Heart left ventricle (tissue), 16 donors: Measurements from ENCODE around the gene LACRT. TPM values are rescaled to one million over a fixed set of nuclear protein-coding genes. Genes with fewer than 3 reads are reported as not detected.

Experiments used
- ATAC-seq, 4 donors: fragments of 200-7000 bp; cut with Tn5 transposase; one replicate each; pipeline ENCODE4 v1.9.1; 2020 to 2022; ENCODE audit warnings: moderate library complexity in 4 of 4, mild to moderate bottlenecking in 3 of 4, moderate number of reproducible peaks in 1 of 4
- DNase-seq, 5 donors: peaks; one replicate each; pipeline ENCODE4 v3.0.0-alpha.2; 2020
- H3K27ac ChIP-seq, 12 donors: fragments of 200-600 bp; sonication (generic) in 4 of 12; one replicate each; pipeline versions ENCODE4 v1.5.0 to v1.8.0; 2016 to 2022; ENCODE audit warnings: mild to moderate bottlenecking in 2 of 12
- H3K27me3 ChIP-seq, 9 donors: fragments of 200-600 bp; sonication (generic) in 2 of 9; one replicate each; pipeline versions ENCODE4 v1.5.1 to v1.8.0; 2016 to 2022; ENCODE audit warnings: mild to moderate bottlenecking in 3 of 9
- H3K36me3 ChIP-seq, 9 donors: fragments of 200-600 bp; sonication (generic) in 2 of 9; one replicate each; pipeline versions ENCODE4 v1.5.0 to v1.8.0; 2018 to 2022; ENCODE audit warnings: mild to moderate bottlenecking in 2 of 9
- H3K4me1 ChIP-seq, 12 donors: fragments of 200-600 bp; sonication (generic) in 4 of 12; one replicate each; pipeline versions ENCODE4 v1.5.0 to v1.8.0; 2016 to 2022; ENCODE audit warnings: mild to moderate bottlenecking in 3 of 12
- H3K4me3 ChIP-seq, 12 donors: fragments of 200-600 bp; sonication (generic) in 4 of 12; one replicate each; pipeline versions ENCODE4 v1.5.0 to v1.8.0; 2017 to 2022; ENCODE audit warnings: mild to moderate bottlenecking in 9 of 12, moderate library complexity in 4 of 12
- H3K9me3 ChIP-seq, 12 donors: fragments of 200-600 bp; sonication (generic) in 4 of 12; one replicate each; pipeline versions ENCODE4 v1.5.0 to v1.8.0; 2016 to 2022; ENCODE audit warnings: mild to moderate bottlenecking in 1 of 12
- CTCF ChIP-seq, 12 donors: fragments of 200-600 bp; sonication (generic) in 4 of 12; IDR thresholded peaks; one replicate each; pipeline versions ENCODE4 v1.5.0 to v1.8.0; 2018 to 2022; ENCODE audit warnings: antibody characterized with exemption in 12 of 12, mild to moderate bottlenecking in 5 of 12
- POLR2A ChIP-seq, 2 donors: fragments of 450-650 bp; IDR thresholded peaks; one replicate each; pipeline ENCODE4 v1.6.1; 2017; ENCODE audit warnings: antibody characterized with exemption in 2 of 2, mild to moderate bottlenecking in 2 of 2, moderate library complexity in 2 of 2
- WGBS, 4 donors: extraction: QIAGEN DNeasy Blood & Tissue Kit in 2 of 4; methylation state at CpG; one replicate each; pipeline versions ENCODE4 v1.1.5 to v1.1.7; 2013 to 2018; 5-methylcytosine and 5-hydroxymethylcytosine counted together
- intact Hi-C, 10 donors: fragments of 100-400 bp; cut with DNase I; formaldehyde crosslinking; loops; one replicate each; pipeline versions ENCODE4 v1.11.1 to v1.14.2; 2022
- polyA plus RNA-seq, 2 donors: library from polyadenylated mRNA; stranded (reverse); fragments of 200-250 nt; gene quantifications; one replicate each; pipeline ENCODE4 v1.2.3, GENCODE V29; 2013
- total RNA-seq, 9 donors: library from RNA; depleted of rRNA in 2 of 9; stranded (reverse); fragments of >200 nt in 2 of 9; fragmentation: NEBNext Ultra II Directional in 3 of 9; extraction: Animal tissue kit (Norgen Biotek cat#: 25700) in 3 of 9; gene quantifications; one replicate each; pipeline versions ENCODE4 v1.1.0 to v1.2.4, GENCODE V29; 2016 to 2023
- donor health status: ischemic (EF 13 %, LVEDD 7.1; RV severe dilation, severe dysfunction).
- donor health status: healthy with polysubstance abuse.
- donor health status: DM: no; HTN: yes; CAD: no.
- donor health status: DM: no; HTN: no; CAD: no.
- donor health status: ischemic (EF 25% LVEDD 6.9; RV normal size, moderate dysfunction).
- donor health status: ischemic (EF 25% LVEDD 5.7; RV mildly dilated, moderate dysfunction).
- donor health status: healthy.
- donor health status: DM: yes; HTN: yes; CAD: no.
- donor health status: ischemic (EF 35%, LVEDD 5.7; RV mildly dilated, moderate dysfunction).
- donor health status: nonischemic (EF 11% LVEDD 7.7; RV severe dilation, severe dysfunction).
- donor health status: DM: yes; HTN: yes; CAD: no.
- donor health status: PGD.
- donor health status: ischemic (EF 29% LVEDD 5.4; RV normal size, mild dysfunction).
- donor health status: nonischemic (EF 23%, LVEDD 6.1; RV moderate dilation, normal function).

The LACRT gene
- total and polyA plus RNA-seq, 11 donors = not detected

GRCh38 chr12:54588890-54589267 lies 45.8 kb downstream of the LACRT start:
- WGBS, 4 donors = 19 to 24% (median 20%) methylated on average over 13 of the region's 13 CpGs
- no peak for TF ChIP-seq CTCF (IDR thresholded peaks at IDR 0.05)
- TF ChIP-seq POLR2A (IDR thresholded peaks at IDR 0.05) = no peak
- Histone ChIP-seq H3K9me3 (no peaks in the 10 kb centered on the region), H3K36me3 (no peaks in the 10 kb centered on the region), H3K27ac (peak overlapping the region in 1 of 12 donors; percentile 77), H3K4me3 (peak overlapping the region in 11 of 12 donors; percentile 48 to 77 (median 61)), H3K4me1 (peaks cover 0 to 39% (median 12%) of the 10 kb centered on the region in 12 donors), H3K27me3 (peaks cover 0 to 41% (median 15%) of the 10 kb centered on the region in 9 donors)
- ATAC-seq = no peak
- DNase-seq = no peak
- intact Hi-C loops = no loop called here

DNA sequence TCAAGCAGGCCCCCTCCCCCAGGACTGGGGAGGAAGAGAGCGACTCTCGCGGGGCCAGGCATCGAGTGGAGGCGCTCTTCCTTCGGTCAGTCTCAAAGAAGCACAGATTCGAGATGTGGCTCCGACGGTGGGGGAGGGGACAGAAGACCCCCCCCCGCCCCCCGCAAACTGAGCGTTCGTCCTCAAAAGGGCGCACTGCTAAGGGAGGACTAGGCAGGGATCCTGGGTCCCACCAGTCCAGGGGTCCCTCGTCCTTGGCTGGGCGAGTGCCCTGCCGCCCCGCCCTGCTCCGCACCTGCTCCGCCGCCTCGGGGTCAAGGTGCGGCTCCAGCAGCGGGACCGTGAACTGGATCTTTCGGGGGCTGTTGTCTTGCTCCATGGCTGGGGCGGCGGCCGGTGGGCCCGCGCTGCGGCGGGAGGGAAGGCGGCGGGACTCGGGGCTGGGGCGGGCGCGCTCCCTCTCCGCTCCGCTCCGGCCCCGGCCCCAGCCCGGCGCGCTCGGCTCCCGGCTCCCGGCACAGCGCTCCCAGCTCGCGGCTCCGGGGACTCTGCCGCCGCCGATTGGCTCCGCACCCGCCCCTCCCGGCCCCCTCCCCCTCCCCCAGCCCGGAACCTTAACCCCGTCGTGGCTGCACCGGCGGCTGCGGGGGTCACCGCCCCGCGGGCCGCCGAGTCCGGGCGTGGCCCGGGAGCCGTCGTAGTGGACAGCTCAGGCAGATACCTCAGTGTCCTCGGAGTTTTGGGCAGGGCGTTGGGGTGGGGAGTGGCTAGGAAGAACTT lies 46.4 kb downstream of the LACRT start, which contains the start of gene PPP1R1A:
Gene PPP1R1A, minus strand, starts transcription at position 550 of the 780 bp plus-strand sequence. Its CDS starts 171 bp downstream, at position 379.
- H3K9me3 ChIP-seq = no peaks in the 10 kb centered on the region
- H3K36me3 ChIP-seq = no peaks in the 10 kb centered on the region
- intact Hi-C loops = no loop called here
- peak in 3 of 4 donors; percentile 44 to 72 (median 65) for ATAC-seq
- peak within 1 kb of the TSS; percentile 45 to 77 (median 60) for H3K4me3 ChIP-seq
- WGBS, 4 donors = 1 to 4% (median 1%) methylated on average over 9 to 77 of the region's 77 CpGs
- H3K27me3 ChIP-seq = peaks cover 0 to 41% (median 15%) of the 10 kb centered on the region in 9 donors
- H3K4me1 ChIP-seq = peaks cover 0 to 39% (median 12%) of the 10 kb centered on the region in 12 donors
- DNase-seq = peak; percentile 20 to 69 (median 40)
- peak within 1 kb of the TSS in 6 of 12 donors; percentile 18 to 77 (median 46) for H3K27ac ChIP-seq
- peak in 1 of 2 donors; percentile 52 for TF ChIP-seq POLR2A (IDR thresholded peaks at IDR 0.05)
- no peak for TF ChIP-seq CTCF (IDR thresholded peaks at IDR 0.05)

DNA sequence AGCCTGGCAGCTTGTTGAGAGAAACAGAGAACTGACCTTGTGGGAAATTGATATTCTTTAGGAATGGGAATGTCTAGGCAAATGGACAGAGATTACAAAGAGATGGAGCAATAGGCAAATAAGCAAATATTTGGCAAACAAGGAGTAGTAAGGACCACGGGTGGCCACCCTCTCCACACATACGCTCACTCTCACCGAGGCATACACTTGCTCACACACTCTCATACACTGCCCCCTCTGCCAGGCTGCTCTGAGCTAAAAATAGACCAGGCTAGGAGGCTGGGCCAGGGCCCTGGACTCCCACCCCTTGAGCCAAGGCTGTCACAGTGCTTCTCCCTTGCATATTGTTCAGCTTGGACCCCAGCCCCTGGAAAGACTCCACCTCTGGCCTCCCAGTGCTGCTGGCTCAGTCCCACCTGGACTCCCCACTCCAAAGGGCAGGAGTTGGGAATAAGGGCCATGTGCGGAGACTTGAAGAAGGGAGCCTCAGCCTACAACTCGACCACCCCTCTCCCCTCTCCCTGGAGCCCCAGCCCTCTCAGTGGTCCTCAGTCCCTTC lies 47.3 kb downstream of the LACRT start:
- peak; percentile 83 to 92 (median 89) for ATAC-seq
- DNase-seq = peak in 4 of 5 donors; percentile 36 to 77 (median 62)
- intact Hi-C loops = no loop called here
- H3K9me3 ChIP-seq = no peaks in the 10 kb centered on the region
- 14 to 44% (median 27%) methylated on average over 5 of the region's 5 CpGs for WGBS, 4 donors
- no peaks in the 10 kb centered on the region for H3K36me3 ChIP-seq
- TF ChIP-seq POLR2A (IDR thresholded peaks at IDR 0.05) = no peak
- H3K27ac ChIP-seq = peak overlapping the region in 5 of 12 donors; percentile 18 to 77 (median 53)
- H3K4me1 ChIP-seq = peaks cover 0 to 39% (median 12%) of the 10 kb centered on the region in 12 donors
- H3K4me3 ChIP-seq = peak overlapping the region; percentile 45 to 77 (median 60)
- H3K27me3 ChIP-seq = peaks cover 0 to 41% (median 15%) of the 10 kb centered on the region in 9 donors

- TF ChIP-seq POLR2A (IDR thresholded peaks at IDR 0.05) (no peak), CTCF (IDR thresholded peaks at IDR 0.05) (no peak)
- Histone ChIP-seq H3K27ac (peak overlapping the region in 1 of 12 donors; percentile 77), H3K27me3 (peaks cover 0 to 41% (median 15%) of the 10 kb centered on the region in 9 donors), H3K4me1 (peaks cover 0 to 39% (median 12%) of the 10 kb centered on the region in 12 donors), H3K4me3 (peak overlapping the region in 1 of 12 donors; percentile 71), H3K9me3 (no peaks in the 10 kb centered on the region), H3K36me3 (no peaks in the 10 kb centered on the region)
- intact Hi-C loops = no loop called here
- ATAC-seq (no peak), DNase-seq (no peak)
- WGBS, 4 donors = 73 to 88% (median 86%) methylated on average over 2 of the region's 2 CpGs
These were observed 48.1 kb downstream of the LACRT start for GRCh38 chr12:54586620-54587019.
